ENCODE results near the gene ASB2. TPM values are rescaled to one million over a fixed set of nuclear protein-coding genes. Genes with fewer than 3 reads are reported as not detected.

ASB2 gene
- polyA plus RNA-seq, 1 donor (not counting 4 experiments of a cell fraction or from before 2014, with no cell fraction given): 0.56 TPM

GRCh38 chr14:93930989-93931307 lies 45.4 kb downstream of the ASB2 start:
- no peak for TF ChIP-seq EZH2 (IDR thresholded peaks at IDR 0.05; ENCODE audit: low read length)
- TF ChIP-seq CTCF (optimal IDR thresholded peaks at IDR 0.05 in 1 of 3, IDR thresholded peaks at IDR 0.05 in 1 of 3, conservative IDR thresholded peaks at IDR 0.05 in 1 of 3; ENCODE audit: extremely low read depth in 1 of 3, insufficient read depth in 2 of 3, low read length in 3 of 3): no peak
- dilution Hi-C loops (cut with MboI; ENCODE audit: extremely low pct_ligation_motif_present, low sequenced_read_pairs): no loop called here

DNA sequence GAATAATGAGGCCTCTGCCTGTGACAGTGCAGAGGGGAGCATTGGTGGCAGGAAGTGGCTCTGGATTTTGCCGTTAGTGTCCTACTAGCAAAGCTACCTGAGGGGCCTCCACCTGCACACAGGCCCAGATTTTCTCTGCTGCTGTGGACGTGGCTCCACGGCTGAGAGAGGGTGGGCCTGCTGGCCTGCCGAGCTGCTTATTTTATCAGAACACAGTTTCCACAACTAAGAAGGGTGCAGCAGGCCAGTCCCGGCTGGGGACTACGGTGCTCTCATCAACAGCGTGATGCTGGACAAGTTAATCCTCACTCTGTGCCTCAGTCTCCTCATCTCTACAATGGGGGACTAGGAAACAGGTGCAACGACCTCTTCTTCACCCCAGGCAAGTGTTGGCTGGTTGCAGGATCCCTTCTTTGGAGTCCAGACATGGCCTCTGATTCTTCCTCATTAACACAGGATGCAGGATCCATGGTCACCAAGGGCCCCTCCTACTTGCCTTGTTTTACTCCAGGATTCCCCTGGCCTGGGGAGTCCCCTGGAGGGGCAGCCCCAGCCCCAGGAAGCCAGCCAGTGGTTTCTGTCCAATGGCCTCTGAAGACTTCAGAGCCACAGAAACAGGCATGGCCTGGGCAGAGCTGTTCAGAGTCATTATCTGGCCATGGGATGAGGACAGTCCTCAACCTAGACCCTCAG lies 45.9 kb downstream of the ASB2 start:
- Histone ChIP-seq H3K9me1 (ENCODE audit: control insufficient read depth, extremely low read depth, insufficient read depth, low read length) (no peaks in the 10 kb centered on the region), H2AFZ (ENCODE audit: control insufficient read depth, low read length) (no peak overlapping the region), H3K27me3 (ENCODE audit: control insufficient read depth, extremely low read depth, insufficient read depth, low read length) (no peaks in the 10 kb centered on the region), H3K4me3 (ENCODE audit: control insufficient read depth in 2 of 3, extremely low read depth in 1 of 3, insufficient read depth in 2 of 3, low read depth in 1 of 3, low read length in 3 of 3) (no peak overlapping the region), H3K4me2 (ENCODE audit: control insufficient read depth, extremely low read depth, insufficient read depth, low read depth, low read length) (no peak overlapping the region), H3K36me3 (ENCODE audit: control insufficient read depth in 2 of 2, extremely low read depth in 1 of 2, insufficient read depth in 2 of 2, low read length in 2 of 2) (no peaks in the 10 kb centered on the region), H3K9me3 (ENCODE audit: control insufficient read depth, low read depth, low read length) (no peaks in the 10 kb centered on the region), H3K27ac (ENCODE audit: control insufficient read depth, insufficient read depth, low read length) (no peak overlapping the region), H3K79me2 (ENCODE audit: control insufficient read depth, insufficient read depth, low read length) (no peaks in the 10 kb centered on the region), H4K20me1 (ENCODE audit: control insufficient read depth, extremely low read depth, insufficient read depth, low read length) (no peaks in the 10 kb centered on the region), H3K4me1 (ENCODE audit: control insufficient read depth, extremely low read depth, insufficient read depth, low read length) (no peaks in the 10 kb centered on the region), H3K9ac (ENCODE audit: control insufficient read depth, extremely low read depth, insufficient read depth, low read length) (no peak overlapping the region)
- dilution Hi-C loops (cut with MboI; ENCODE audit: extremely low pct_ligation_motif_present, low sequenced_read_pairs): no loop called here
- TF ChIP-seq EZH2 (IDR thresholded peaks at IDR 0.05; ENCODE audit: low read length): no peak
- no peak for TF ChIP-seq CTCF (optimal IDR thresholded peaks at IDR 0.05 in 1 of 3, IDR thresholded peaks at IDR 0.05 in 1 of 3, conservative IDR thresholded peaks at IDR 0.05 in 1 of 3; ENCODE audit: extremely low read depth in 1 of 3, insufficient read depth in 2 of 3, low read length in 3 of 3)
- DNase-seq (ENCODE audit: low read depth, low spot score): no peak
- FAIRE-seq: no peak

More at GRCh38 chr14:93930989-93931307, 45.4 kb downstream of the ASB2 start:
- H3K4me2 ChIP-seq (ENCODE audit: control insufficient read depth, extremely low read depth, insufficient read depth, low read depth, low read length): no peak overlapping the region
- H3K36me3 ChIP-seq (ENCODE audit: control insufficient read depth in 2 of 2, extremely low read depth in 1 of 2, insufficient read depth in 2 of 2, low read length in 2 of 2): no peaks in the 10 kb centered on the region
- H3K79me2 ChIP-seq (ENCODE audit: control insufficient read depth, insufficient read depth, low read length): no peaks in the 10 kb centered on the region
- no peak overlapping the region for H2AFZ ChIP-seq (ENCODE audit: control insufficient read depth, low read length)
- H3K4me3 ChIP-seq (ENCODE audit: control insufficient read depth in 2 of 3, extremely low read depth in 1 of 3, insufficient read depth in 2 of 3, low read depth in 1 of 3, low read length in 3 of 3): no peak overlapping the region
- H3K4me1 ChIP-seq (ENCODE audit: control insufficient read depth, extremely low read depth, insufficient read depth, low read length): no peaks in the 10 kb centered on the region
- no peaks in the 10 kb centered on the region for H3K9me3 ChIP-seq (ENCODE audit: control insufficient read depth, low read depth, low read length)
- FAIRE-seq (no peak), DNase-seq (ENCODE audit: low read depth, low spot score) (no peak)
- H3K9me1 ChIP-seq (ENCODE audit: control insufficient read depth, extremely low read depth, insufficient read depth, low read length): no peaks in the 10 kb centered on the region
- no peaks in the 10 kb centered on the region for H3K27me3 ChIP-seq (ENCODE audit: control insufficient read depth, extremely low read depth, insufficient read depth, low read length)
- no peak overlapping the region for H3K9ac ChIP-seq (ENCODE audit: control insufficient read depth, extremely low read depth, insufficient read depth, low read length)
- H4K20me1 ChIP-seq (ENCODE audit: control insufficient read depth, extremely low read depth, insufficient read depth, low read length): no peaks in the 10 kb centered on the region
- H3K27ac ChIP-seq (ENCODE audit: control insufficient read depth, insufficient read depth, low read length): no peak overlapping the region

Data from keratinocyte (primary cell).